Endothelial cell of umbilical vein (primary cell): Measurements from ENCODE around the gene SULT1C4. TPM values are rescaled to one million over a fixed set of nuclear protein-coding genes. Genes with fewer than 3 reads are reported as not detected.

Source experiments
- BruUV-seq: library from RNA; stranded (reverse); fragments of 400-500 nt; replicated peaks from 2 replicates; lab custom pipeline; 2021; lab: Mats Ljungman, UMichigan
- CTCF ChIA-PET: fragments of 300-600, 350-600 bp; sonication (Branson Sonifier 250); formaldehyde crosslinking; loops from one replicate; lab custom pipeline; 2021; ENCODE audit warnings: antibody characterized with exemption, inconsistent platforms; lab: Charles Lee
- POLR2A ChIA-PET: fragments of 300-600, 350-600 bp; sonication (Branson Sonifier 250); formaldehyde crosslinking; loops from one replicate; lab custom pipeline; 2021; ENCODE audit warnings: antibody characterized with exemption, inconsistent platforms; lab: Charles Lee
- DNase-seq: peaks from one replicate; pipeline ENCODE4 v3.0.0-alpha.2; 2011; ENCODE audit warnings: low read depth, low spot score
- FAIRE-seq: peaks from 2 replicates; lab custom pipeline; 2011; peaks lifted over from hg19 to GRCh38; lab: Jason Lieb, UNC
- H2AFZ ChIP-seq: 2 replicates; pipeline ENCODE4 v1.6.0; 2012; ENCODE audit warnings: low read depth, low read length, control low read depth, inconsistent platforms
- H3K27ac ChIP-seq: 2 replicates; pipeline ENCODE4 v1.5.1; 2011; ENCODE audit warnings: low read depth, mild to moderate bottlenecking, control low read depth, low read length, moderate library complexity; ENCODE audit not compliant: insufficient read depth
- H3K27me3 ChIP-seq, 2 experiments: 2 replicates each; pipeline versions ENCODE4 v1.6.0 to v1.6.1; 2011; ENCODE audit warnings: low read length in 2 of 2, mixed read lengths in 1 of 2; ENCODE audit not compliant: control insufficient read depth in 2 of 2, insufficient read depth in 2 of 2
- H3K36me3 ChIP-seq, 2 experiments: 2 replicates in 1 of 2; 3 replicates in 1 of 2; pipeline ENCODE4 v1.5.1; 2011; ENCODE audit warnings: low read length in 2 of 2, mild to moderate bottlenecking in 1 of 2, moderate library complexity in 1 of 2; ENCODE audit not compliant: control insufficient read depth in 2 of 2, insufficient read depth in 2 of 2; ENCODE audit errors: extremely low read depth in 1 of 2
- H3K4me1 ChIP-seq: 3 replicates; pipeline ENCODE4 v1.5.1; 2011; ENCODE audit warnings: mild to moderate bottlenecking, low read length; ENCODE audit not compliant: control insufficient read depth, insufficient read depth; ENCODE audit errors: extremely low read depth
- H3K4me2 ChIP-seq: 2 replicates; pipeline ENCODE4 v1.6.1; 2011; ENCODE audit warnings: low read length, control low read depth, mixed read lengths; ENCODE audit not compliant: insufficient read depth
- H3K4me3 ChIP-seq, 3 experiments: fragments of 200-600 bp in 1 of 3; sonication (generic), shearing (Covaris generic) in 1 of 3; replicated peaks in 1 of 3; 2 replicates each; pipeline ENCODE4 v1.5.1; 2011 to 2016; ENCODE audit warnings: control low read depth in 3 of 3, low read length in 3 of 3, mild to moderate bottlenecking in 2 of 3, inconsistent platforms in 1 of 3, low read depth in 1 of 3, moderate library complexity in 1 of 3; ENCODE audit not compliant: insufficient read depth in 1 of 3
- H3K79me2 ChIP-seq: 2 replicates; pipeline ENCODE4 v1.6.0; 2012; ENCODE audit warnings: low read length, inconsistent platforms; ENCODE audit not compliant: control insufficient read depth, insufficient read depth
- H3K9ac ChIP-seq: replicated peaks from 2 replicates; pipeline ENCODE3; 2011; ENCODE audit warnings: low read length, control low read depth; ENCODE audit not compliant: insufficient read depth; ENCODE audit errors: extremely low read depth
- H3K9me1 ChIP-seq: replicated peaks from 3 replicates; pipeline ENCODE4 v1.6.0; 2011; ENCODE audit warnings: mild to moderate bottlenecking, low read length; ENCODE audit not compliant: control insufficient read depth, insufficient read depth; ENCODE audit errors: extremely low read depth
- H3K9me3 ChIP-seq: replicated peaks from 2 replicates; pipeline ENCODE4 v1.5.1; 2012; ENCODE audit warnings: low read length, inconsistent platforms; ENCODE audit not compliant: control insufficient read depth, insufficient read depth
- H4K20me1 ChIP-seq: replicated peaks from 2 replicates; pipeline ENCODE3; 2011; ENCODE audit warnings: mild to moderate bottlenecking, low read length; ENCODE audit not compliant: control insufficient read depth, insufficient read depth; ENCODE audit errors: extremely low read depth
- EZH2 ChIP-seq: IDR thresholded peaks from 2 replicates; pipeline ENCODE4 v1.6.1; 2012; ENCODE audit warnings: borderline replicate concordance, low read depth, mild to moderate bottlenecking, moderate library complexity, low read length, inconsistent platforms; ENCODE audit not compliant: severe bottlenecking
- FOS ChIP-seq: IDR thresholded peaks from 2 replicates; pipeline ENCODE4 v1.6.1; 2011; ENCODE audit warnings: mild to moderate bottlenecking, low read length, moderate library complexity, borderline replicate concordance; ENCODE audit not compliant: insufficient read depth
- GATA2 ChIP-seq: IDR thresholded peaks from 2 replicates; pipeline ENCODE4 v1.7.0; 2011; ENCODE audit warnings: low read depth, mild to moderate bottlenecking, moderate library complexity, mixed read lengths, low read length; ENCODE audit not compliant: insufficient read length, insufficient read depth
- JUN ChIP-seq: IDR thresholded peaks from 2 replicates; pipeline ENCODE4 v1.6.1; 2011; ENCODE audit warnings: borderline replicate concordance, low read depth; ENCODE audit not compliant: insufficient read length, insufficient read depth
- MYC ChIP-seq: IDR thresholded peaks from one replicate; pipeline ENCODE4 v1.6.1; 2011; ENCODE audit warnings: mild to moderate bottlenecking, low read depth, low read length
- POLR2A ChIP-seq: IDR thresholded peaks from 2 replicates; pipeline ENCODE4 v1.6.1; 2012; ENCODE audit warnings: low read depth, mild to moderate bottlenecking, control low read depth, low read length
- POLR2AphosphoS5 ChIP-seq: IDR thresholded peaks from 2 replicates; pipeline ENCODE4 v1.6.1; 2012; ENCODE audit warnings: low read depth, mild to moderate bottlenecking, control low read depth, low read length, moderate library complexity; ENCODE audit not compliant: insufficient read depth
- dilution Hi-C: fragments of 300-500 bp; cut with MboI; formaldehyde crosslinking; loops from one replicate; pipeline ENCODE4 v1.15.0; 2019; ENCODE audit warnings: low sequenced_read_pairs; ENCODE audit not compliant: extremely low pct_ligation_motif_present
- intact Hi-C: fragments of 100-400 bp; cut with micrococcal nuclease; formaldehyde crosslinking; loops from one replicate; pipeline ENCODE4 v1.10.0; 2022
- polyA plus RNA-seq, 4 experiments: library from polyadenylated mRNA; depleted of rRNA in 3 of 4; stranded (reverse) in 3 of 4; unstranded in 1 of 4; fragments of >200 nt; gene quantifications; 2 replicates each; pipeline versions ENCODE4 v1.2.1 to v1.2.3, GENCODE V29; 2011 to 2012; ENCODE audit warnings: missing spikeins in 1 of 4
- total RNA-seq: library from RNA; stranded (reverse); gene quantifications from 2 replicates; pipeline ENCODE4 v1.2.3, GENCODE V29; 2021
- TF ChIP-seq, protein P1 (sequence below), 2 donors: IDR thresholded peaks; 1 replicate in 1 of 2; 2 replicates in 1 of 2; pipeline ENCODE4 v1.5.1; 2011; ENCODE audit warnings: low read length in 2 of 2, mild to moderate bottlenecking in 2 of 2, moderate library complexity in 2 of 2, control low read depth in 1 of 2, inconsistent platforms in 1 of 2, low read depth in 1 of 2; ENCODE audit not compliant: insufficient read depth in 1 of 2; ENCODE audit errors: extremely low read depth in 1 of 2
- TF ChIP-seq, protein P2 (sequence below): IDR thresholded peaks from 2 replicates; pipeline ENCODE4 v1.6.1; 2011; ENCODE audit not compliant: insufficient read depth, insufficient read length

The SULT1C4 gene
- total and polyA plus RNA-seq, 2 donors (not counting 3 experiments of a cell fraction or from before 2014, with no cell fraction given) = 17.2 to 29.3 TPM

DNA sequence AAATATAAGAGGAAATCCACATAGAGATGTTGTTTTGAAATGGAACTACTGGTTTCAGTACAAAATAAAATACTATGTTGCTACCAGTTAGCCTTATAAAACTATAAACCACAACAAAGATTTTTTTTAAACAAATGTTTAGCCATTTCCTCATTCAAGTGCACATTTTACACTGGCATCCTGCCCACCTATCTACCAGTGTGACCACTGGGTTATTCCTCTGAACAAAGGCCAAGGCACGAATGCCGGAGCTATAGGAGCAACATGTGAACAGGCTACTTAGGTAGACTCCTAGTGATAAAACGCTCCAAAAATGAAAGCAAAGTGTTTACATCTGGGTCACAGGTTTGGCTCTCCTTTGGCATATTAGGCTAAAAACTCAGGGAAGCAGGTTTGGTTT, 31.8 kb upstream of the SULT1C4 start:
- intact Hi-C loops = no loop called here
- no peak for DNase-seq

More for the DNA sequence above, 31.8 kb upstream of the SULT1C4 start:
- H3K4me3 ChIP-seq = no peak overlapping the region
- peaks cover 16 to 33% of the 10 kb centered on the region in 2 experiments for H3K27me3 ChIP-seq
- CTCF ChIA-PET = interaction anchor here (0.5 kb wide), 1 partner anchor 44 kb away, joined by 3 read pairs; no protein-coding TSS in a partner anchor
- no peaks in the 10 kb centered on the region for H3K9me3 ChIP-seq
- no peaks in the 10 kb centered on the region for H3K4me1 ChIP-seq
- H3K27ac ChIP-seq = no peak overlapping the region
- H3K79me2 ChIP-seq = no peaks in the 10 kb centered on the region
- no peaks in the 10 kb centered on the region for H4K20me1 ChIP-seq
- FAIRE-seq = no peak
- H3K36me3 ChIP-seq = no peaks in the 10 kb centered on the region
- TF ChIP-seq EZH2 (no peak), GATA2 (no peak), POLR2AphosphoS5 (no peak), FOS (no peak), JUN (no peak), MYC (no peak), POLR2A (no peak)
- TF ChIP-seq, protein P1, sequence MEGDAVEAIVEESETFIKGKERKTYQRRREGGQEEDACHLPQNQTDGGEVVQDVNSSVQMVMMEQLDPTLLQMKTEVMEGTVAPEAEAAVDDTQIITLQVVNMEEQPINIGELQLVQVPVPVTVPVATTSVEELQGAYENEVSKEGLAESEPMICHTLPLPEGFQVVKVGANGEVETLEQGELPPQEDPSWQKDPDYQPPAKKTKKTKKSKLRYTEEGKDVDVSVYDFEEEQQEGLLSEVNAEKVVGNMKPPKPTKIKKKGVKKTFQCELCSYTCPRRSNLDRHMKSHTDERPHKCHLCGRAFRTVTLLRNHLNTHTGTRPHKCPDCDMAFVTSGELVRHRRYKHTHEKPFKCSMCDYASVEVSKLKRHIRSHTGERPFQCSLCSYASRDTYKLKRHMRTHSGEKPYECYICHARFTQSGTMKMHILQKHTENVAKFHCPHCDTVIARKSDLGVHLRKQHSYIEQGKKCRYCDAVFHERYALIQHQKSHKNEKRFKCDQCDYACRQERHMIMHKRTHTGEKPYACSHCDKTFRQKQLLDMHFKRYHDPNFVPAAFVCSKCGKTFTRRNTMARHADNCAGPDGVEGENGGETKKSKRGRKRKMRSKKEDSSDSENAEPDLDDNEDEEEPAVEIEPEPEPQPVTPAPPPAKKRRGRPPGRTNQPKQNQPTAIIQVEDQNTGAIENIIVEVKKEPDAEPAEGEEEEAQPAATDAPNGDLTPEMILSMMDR (IDR thresholded peaks at IDR 0.05; ENCODE audit: extremely low read depth in 1 of 2, insufficient read depth in 1 of 2, low read depth in 1 of 2, low read length in 2 of 2) = no peak
- TF ChIP-seq, protein P2, sequence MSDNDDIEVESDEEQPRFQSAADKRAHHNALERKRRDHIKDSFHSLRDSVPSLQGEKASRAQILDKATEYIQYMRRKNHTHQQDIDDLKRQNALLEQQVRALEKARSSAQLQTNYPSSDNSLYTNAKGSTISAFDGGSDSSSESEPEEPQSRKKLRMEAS = no peak
- BruUV-seq = no TSS peak
- dilution Hi-C loops = no loop called here
- no peak overlapping the region for H3K9ac ChIP-seq
- POLR2A ChIA-PET = no interaction called here
- no peak overlapping the region for H3K4me2 ChIP-seq
- no peak overlapping the region for H2AFZ ChIP-seq
- no peaks in the 10 kb centered on the region for H3K9me1 ChIP-seq
